Fibroblast of villous mesenchyme (primary cell): Measurements from ENCODE around the gene NR2F6. TPM values are rescaled to one million over a fixed set of nuclear protein-coding genes. Genes with fewer than 3 reads are reported as not detected.

ENCODE experiments used
- DNase-seq: peaks from one replicate; pipeline ENCODE4 v3.0.0-alpha.2; 2010; ENCODE audit warnings: low read depth
- H3K4me3 ChIP-seq: 2 replicates; pipeline ENCODE4 v1.5.1; 2011; ENCODE audit warnings: low read depth, mild to moderate bottlenecking, low read length
- CTCF ChIP-seq: IDR thresholded peaks from 2 replicates; pipeline ENCODE4 v1.5.1; 2012; ENCODE audit warnings: low read depth, mild to moderate bottlenecking, low read length; ENCODE audit not compliant: insufficient read depth
- total RNA-seq: library from RNA; depleted of rRNA; stranded (reverse); fragments of >200 nt; gene quantifications from 2 replicates; pipeline ENCODE4 v1.2.3, GENCODE V29; 2012

The NR2F6 gene
- total RNA-seq, 1 donor = 51.0 TPM

DNA sequence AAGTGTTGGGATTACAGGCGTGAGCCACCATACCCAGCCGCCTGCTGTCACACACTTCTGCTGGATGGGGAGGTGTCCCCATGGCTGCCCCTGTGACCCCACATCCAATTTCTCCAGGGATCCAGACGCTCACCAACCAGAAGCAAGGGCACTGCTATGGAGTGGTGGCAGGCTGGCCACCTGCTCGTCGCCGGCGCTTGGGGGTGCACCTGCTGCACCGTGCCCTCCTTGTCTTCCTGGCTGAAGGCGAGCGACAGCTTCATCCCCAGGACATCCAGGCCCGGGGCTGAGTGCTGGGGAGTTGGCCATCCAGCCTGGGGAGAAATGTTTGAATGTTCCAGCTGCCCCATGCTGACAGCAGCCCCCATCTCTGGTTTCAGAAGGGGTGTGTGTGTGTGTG is 40.5 kb upstream of the NR2F6 start:
- no peak for DNase-seq
- TF ChIP-seq CTCF = no peak
- H3K4me3 ChIP-seq = no peak overlapping the region

DNA sequence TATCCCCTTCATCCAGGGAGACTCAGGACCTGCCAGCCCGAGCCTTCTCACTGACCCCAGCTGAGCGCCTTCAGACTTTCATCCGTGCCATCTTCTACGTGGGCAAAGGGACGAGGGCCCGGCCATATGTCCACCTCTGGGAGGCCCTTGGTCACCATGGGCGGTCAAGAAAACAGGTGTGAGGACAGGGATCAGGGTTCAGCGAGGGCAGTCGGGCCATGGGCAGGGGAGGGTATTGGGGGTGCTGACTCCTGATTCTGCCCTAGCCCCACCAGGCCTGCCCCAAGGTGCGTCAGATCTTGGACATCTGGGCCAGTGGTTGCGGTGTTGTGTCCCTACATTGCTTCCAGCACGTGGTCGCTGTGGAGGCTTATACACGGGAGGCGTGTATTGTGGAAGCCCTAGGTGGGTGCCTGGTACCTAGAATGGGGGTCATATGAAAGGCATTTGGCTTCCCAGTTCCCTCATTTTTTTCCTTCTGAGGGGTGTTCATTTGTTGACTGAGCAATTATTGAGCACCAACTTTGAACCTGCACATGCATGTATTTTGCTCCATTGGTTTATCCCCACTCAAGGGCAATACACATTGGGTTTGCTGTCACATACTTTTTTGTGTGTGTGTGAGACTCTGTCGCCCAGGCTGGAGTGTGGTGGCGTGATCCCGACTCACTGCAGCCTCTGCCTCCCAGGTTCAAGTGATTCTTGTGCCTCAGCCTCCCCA is 39.9 kb upstream of the NR2F6 start:
- no peak for DNase-seq

DNA sequence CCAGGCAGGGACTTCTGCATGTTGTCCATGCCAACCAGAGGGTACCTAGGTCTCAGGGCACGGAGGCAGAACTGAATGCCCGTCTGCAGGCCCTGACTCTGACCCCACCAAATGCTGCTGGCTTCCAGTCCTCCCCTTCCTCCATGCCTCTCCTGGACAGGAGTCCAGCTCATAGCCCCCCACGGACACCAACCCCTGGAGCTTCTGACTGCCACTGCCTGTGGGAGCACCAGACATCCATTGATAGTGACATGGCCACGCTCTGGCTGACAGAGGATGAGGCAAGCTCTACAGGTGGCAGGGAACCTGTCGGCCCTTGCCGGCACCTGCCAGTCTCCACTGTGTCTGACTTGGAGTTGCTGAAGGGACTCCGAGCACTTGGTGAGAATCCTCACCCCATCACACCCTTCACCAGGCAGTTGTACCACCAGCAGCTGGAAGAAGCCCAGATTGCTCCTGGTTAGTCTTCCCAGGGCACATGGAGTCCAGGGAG is 37.8 kb upstream of the NR2F6 start:
- TF ChIP-seq CTCF = no peak
- no peak for DNase-seq
- no peak overlapping the region for H3K4me3 ChIP-seq

More for the DNA sequence above, 39.9 kb upstream of the NR2F6 start:
- no peak overlapping the region for H3K4me3 ChIP-seq
- TF ChIP-seq CTCF = no peak

DNA sequence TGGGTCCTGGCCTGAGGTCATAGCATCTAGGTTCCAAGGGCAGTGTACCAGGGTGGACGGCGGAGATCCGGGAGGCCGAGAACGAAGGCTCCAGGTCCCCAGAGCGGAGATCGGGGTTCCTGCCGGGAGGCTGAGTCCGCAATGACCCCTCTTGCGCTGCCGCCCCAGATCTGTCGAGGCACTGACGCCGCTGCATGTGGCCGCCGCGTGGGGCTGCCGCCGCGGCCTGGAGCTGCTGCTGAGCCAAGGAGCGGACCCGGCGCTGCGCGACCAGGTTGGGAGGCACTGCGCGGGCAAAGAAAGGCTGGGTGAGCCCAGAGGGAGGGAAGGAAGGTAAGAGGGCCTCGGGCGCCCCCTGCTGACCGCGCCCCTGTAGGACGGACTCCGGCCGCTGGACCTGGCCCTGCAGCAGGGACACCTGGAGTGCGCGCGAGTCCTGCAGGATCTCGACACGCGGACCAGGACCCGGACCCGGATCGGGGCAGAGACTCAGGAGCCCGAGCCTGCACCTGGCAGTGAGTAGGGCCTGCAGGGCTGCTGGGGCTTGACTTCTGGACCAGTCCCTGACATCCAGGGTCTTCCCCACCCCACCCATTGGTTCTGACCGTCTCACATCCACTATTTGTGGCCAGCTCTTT is 36.9 kb upstream of the NR2F6 start:
- DNase-seq = peak; percentile 81
- peak overlapping the region; percentile 55 for H3K4me3 ChIP-seq
- peak; percentile 85 for TF ChIP-seq CTCF

- H3K4me3 ChIP-seq = peak within 1 kb of the TSS; percentile 55
- no peak for TF ChIP-seq CTCF
- DNase-seq = no peak
These were observed 35.9 kb upstream of the NR2F6 start, which contains the start of gene ANKLE1 for GRCh38 chr19:17281391-17282304. Gene ANKLE1, plus strand, starts transcription at chr19:17281901. Its CDS starts 20 bp downstream, at chr19:17281921.

DNA sequence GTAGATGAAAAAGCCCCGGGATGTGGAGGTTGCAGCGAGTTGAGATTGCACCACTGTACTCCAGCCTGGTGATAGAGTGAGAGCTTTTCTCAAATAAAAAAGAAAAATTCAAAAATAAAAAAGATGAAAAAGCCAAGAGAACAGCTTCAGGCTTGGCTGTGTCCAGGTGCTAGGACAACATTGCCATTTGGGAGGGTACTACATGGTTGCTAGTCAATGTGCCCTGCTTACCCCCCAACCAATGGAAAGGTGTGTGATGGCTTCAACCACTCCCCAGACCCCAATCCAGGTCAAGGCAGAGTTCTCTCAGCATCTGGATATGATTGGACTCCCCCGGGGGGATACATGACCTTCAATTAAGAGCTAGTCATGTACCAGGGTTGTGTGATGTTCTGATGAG is 33.7 kb upstream of the NR2F6 start:
- no peak overlapping the region for H3K4me3 ChIP-seq
- no peak for TF ChIP-seq CTCF
- no peak for DNase-seq
